ENCODE measurements around the gene MYH6.
"Not testable (repeated sequence)": the region's sequence is repeated elsewhere in the genome, so short reads cannot be mapped to it uniquely, and the experiment has no call there.

MYH6 gene

DNA sequence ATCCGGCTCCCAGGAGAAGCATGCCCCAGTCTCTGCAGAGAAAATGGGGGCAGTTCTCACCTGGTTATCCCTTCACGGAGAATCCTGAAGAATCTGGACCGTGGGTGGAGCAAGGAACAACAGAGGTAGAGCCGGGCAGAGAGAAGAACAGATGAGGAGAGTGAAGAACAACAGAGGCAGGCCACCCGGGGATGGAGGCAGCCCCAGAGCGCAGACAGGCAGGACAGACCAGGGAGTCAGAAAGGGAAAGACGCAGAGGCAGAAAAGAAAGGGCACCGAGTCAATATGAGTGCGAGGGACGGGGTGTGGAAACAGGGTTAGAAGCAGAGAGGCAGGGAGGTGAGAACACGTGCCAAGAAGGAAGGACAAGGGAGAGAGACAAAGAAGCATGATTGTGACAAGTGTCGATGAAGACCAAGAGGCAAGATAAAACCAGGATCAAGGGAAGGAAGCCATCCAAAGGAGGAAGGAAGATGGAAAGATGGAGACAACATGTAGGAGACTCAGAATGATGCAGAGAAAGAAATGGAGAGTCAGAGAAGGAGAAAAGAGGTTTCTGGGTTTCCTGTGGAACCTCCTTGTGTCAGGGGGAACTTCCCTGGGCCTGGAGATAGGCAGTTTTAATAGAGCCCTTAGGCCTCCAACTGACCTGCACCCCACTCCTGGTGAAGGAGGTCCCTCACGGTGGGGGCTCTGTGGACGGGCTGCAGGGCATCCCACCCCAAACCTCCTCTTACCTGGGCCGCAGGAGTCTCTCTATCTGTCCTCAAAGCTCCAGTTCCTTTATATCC is at the start of gene MYH6:
TSS of gene MYH6 (minus strand) at position 758 of the 791 bp plus-strand sequence. CDS start 1,050 bp downstream, outside the sequence.
- no peak for DNase-seq (ENCODE audit: low read depth in 3 of 3)

DNA sequence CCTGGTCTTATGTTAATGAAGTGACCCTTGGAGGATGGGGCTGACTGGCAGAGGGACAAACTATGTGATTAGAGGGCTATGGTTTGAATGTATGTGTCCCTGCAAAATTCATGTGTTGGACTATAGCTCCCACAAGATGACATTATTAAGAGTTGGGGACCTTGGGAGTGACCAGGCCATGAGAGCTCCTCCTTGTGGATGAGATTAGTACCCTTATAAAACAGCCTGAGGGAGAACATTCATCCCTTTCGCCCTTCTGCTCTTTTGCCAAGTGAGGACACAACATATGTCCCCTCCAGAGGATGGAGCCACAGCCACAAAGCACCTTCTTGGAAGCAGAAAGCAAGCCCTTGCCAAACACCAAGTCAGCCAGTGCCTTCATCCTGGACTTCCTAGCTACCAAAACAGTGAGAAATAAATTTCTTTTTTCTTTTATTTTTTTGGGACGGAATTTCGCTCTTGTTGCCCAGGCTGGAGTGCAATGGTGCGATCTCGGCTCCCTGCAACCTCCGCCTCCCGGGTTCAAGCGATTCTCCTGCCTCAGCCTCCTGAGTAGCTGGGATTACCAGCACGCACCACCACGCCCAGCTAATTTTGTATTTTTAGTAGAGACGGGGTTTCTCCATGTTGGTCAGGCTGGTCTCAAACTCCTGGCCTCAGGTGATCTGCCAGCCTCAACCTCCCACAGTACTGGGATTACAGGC is 49.0 kb upstream of the MYH6 start:
- not testable (repeated sequence) for DNase-seq (ENCODE audit: low read depth in 3 of 3)

DNA sequence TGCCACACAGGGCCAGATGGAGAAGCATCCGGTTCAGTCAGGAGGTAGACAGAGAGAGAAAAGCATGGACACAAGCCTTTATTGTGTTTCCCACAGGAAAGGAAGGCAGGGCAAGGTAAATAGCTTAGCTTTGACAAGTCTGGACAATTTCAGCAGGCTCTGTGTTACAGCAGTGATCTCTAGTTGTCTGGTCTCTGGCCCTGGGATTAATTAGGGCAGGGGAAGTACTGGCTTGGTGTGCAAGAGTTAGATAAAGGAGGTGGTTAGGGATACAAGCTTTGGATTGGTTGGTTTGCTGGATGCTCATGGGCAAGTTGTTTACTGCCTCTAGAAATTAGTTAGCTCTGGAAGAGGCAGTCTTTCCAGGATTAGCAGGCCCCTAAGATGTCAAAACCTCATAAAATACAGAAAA is 46.4 kb upstream of the MYH6 start:
- DNase-seq (ENCODE audit: low read depth in 3 of 3): no peak

DNA sequence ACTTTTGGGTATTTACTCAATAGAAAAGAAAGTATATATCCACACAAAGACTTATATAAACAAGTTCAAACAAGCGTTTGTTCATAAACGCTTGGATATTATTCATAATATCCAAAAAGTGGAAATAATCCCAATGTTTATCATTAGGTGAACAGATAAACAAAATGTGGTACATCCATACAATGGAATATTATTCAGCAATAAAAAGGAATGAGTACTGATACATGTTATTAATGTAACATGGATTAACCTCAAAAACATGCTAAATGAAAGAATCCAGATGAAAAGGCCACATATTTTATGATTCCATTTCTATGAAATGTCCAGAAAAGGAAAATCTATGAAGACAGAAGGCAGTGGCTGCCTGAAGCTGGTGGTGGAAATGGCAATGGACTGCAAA is 44.2 kb upstream of the MYH6 start:
- DNase-seq (ENCODE audit: low read depth in 3 of 3): no peak

DNA sequence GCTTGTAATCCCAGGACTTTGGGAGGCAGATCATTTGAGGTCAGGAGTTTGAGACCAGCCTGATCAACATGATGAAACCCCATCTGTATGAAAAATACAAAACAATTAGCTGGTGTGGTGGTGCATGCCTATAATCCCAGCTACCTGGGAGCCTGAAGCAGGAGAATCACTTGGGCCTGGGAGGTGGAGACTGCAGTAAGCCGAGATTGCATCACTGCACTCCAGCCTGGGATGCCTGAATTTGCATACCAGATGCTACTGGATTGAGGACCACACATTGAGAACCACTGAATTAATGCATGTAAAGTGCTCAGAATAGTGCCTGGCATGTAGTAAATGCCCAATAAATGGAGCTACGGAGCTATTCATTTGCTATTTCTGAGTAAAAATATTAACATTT is 42.3 kb upstream of the MYH6 start:
- no peak for DNase-seq (ENCODE audit: low read depth in 3 of 3)

DNA sequence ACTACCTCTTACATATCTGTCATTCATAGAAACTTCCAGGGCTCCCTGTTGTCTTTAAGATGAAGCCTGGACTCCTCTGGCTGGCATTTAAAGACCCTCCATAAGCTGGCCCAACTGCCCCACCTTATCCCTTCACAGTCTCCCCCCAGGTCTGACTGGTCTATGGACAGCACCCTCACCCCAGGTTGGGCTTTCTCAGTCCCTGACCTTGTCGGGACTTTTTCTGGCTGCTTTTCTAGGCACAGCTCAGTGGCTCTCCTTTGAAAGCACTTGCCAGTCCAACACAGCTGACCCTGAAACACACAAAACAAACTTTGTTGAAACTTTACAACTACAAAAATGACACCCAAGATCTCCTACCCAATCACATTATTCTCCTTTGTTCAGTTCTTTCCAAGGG is 41.2 kb upstream of the MYH6 start:
- no peak for DNase-seq (ENCODE audit: low read depth in 3 of 3)

DNA sequence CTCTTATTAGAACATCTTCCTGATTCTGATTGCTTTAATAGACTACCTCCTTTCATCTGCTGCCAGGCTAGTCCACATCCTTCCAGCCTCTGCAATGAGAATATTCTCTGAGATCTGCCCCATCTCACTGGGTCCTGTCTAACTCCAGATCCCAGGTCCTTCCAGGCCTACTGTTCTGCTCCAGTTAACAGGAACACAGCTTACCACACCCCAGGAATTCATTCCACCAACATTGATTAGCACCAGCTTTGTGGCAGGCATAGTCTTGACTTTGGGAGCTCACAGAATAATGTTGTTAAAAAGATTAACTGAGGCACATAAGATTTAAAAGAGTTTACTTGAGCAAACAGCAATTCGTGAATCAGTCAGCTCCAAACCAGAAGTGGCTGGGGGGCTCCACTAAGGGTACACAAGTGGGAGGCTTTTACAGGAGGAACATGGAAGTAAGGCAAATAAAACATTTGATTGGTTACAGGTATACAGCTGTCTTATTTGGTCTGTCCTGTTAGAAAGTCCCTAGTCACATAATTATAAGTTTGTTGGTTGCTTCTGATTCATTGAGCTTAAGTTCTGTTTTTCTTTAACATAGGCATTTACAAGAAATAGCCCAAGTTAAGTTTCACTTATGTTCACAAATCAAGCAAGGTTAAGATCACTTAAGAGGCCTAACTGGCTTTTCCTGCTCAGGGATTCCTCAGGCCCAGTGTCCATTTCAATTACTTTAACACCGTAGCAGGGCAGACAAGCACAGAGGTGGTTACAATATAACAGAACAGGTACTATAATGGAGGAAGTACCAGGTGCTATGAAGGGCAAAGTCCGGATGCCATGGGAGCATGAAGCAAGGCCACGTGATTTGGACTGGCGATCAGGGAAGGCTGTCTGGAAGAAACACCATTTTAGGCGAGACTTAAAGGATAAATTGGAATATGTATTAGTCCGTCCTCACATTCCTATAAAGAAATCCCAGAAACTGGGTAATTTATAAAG is 39.6 kb upstream of the MYH6 start:
- no peak for DNase-seq (ENCODE audit: low read depth in 3 of 3)

DNA sequence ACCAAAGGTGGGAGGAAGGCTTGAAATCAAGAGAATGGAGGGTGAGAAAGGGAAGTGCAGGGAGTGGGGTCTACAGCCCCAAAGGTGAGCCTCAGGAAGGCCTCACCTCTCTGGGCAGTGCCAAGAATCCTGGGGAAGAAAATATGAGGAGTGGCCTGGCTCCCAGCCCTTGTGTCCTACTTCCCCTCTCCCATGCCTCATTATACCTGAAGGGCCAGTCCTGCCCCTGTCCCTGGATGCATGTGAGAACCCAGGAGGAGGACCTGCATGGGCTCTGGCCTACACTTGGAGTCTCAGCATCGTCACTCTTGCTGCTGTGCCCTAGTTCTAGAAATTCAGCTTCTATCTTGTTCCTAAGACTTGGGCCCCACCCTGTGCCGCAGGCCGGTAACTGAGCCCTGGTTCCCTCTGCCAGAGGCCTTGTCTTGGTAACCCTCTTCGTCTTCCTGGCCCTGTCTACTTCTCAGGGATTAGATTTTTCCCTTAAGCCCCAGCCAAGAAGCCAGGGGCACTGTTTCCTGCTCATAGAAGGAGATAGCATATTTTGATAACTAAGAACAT is 38.3 kb upstream of the MYH6 start:
- no peak for DNase-seq (ENCODE audit: low read depth in 3 of 3)

DNA sequence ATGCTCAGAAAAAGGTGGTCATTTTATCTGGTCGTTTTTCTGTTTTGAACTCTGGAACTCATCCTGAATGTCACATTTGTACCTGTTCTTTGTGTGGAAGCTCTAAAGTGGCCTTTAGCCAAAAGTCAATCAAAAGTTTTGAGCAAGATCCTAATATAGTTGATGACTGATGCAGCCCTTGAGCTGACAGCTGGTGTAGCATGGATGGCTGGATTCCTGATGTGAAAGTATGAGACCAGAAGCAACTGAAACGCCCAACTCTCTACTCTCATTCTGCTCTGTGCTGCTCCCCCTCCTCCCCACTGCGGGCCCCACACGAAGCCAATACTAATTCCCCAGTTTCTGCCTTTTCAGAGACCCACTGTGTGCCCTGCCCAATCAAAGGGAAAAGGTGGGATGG is 37.7 kb upstream of the MYH6 start:
- no peak for DNase-seq (ENCODE audit: low read depth in 3 of 3)

DNA sequence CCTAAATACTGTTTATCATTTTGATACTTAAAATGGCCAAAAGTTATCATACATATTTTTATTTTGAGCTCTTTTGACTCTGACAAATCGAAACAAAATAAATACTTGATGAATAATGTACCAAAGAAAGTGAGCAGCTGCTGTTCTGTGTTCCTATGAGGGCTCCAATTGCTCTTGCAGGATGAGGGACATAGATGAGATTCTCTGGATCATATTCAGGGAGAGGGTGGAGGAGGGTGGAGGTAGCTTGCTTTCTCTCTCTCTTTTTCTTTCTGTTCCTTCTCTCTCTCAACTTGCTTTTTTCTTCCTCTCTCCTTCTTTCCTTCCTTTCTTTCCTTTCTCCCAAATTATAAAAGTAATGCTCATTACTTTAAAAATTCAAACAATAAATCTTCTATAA is 36.2 kb upstream of the MYH6 start:
- DNase-seq (ENCODE audit: low read depth in 3 of 3): no peak

DNA sequence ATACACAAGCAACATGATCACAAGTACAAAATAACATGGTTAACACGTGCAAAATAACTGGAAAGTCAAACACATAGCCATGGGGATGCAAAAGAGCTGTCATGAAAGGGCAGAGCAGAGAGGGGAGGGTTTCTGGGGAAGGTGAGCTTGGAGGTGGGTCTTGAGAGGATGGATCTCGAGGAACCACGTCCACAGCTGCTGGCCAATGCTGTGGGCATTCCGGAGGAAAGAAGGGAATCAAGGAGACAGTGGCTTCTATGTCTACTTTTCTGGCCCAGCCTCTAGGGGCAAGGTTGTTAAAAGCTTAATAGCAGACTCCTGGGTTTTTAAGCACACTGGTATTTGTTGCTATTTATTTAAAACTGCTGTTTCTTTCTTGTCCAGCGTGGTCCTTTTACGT is 35.8 kb upstream of the MYH6 start:
- DNase-seq (ENCODE audit: low read depth in 3 of 3): no peak

DNA sequence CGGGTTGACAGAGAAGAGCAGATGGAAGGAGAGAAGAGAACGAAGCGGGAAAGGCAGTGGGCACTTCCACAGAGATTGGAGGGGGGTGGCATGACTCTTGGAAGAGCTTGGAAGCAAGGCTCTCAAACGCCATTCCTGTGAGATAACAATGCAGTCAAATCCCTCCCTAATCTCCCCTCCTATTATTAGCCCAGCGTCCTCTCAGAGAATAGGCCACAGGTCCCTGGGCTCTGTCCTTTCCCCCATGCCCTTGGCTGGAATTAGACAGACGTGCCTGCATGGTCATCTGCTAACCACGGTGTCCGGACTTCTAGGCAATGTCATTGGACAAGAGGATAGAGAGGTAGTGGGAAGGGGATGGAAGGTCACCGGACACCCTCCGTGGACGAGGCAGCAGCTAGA is 35.3 kb upstream of the MYH6 start:
- DNase-seq (ENCODE audit: low read depth in 3 of 3): no peak

DNA sequence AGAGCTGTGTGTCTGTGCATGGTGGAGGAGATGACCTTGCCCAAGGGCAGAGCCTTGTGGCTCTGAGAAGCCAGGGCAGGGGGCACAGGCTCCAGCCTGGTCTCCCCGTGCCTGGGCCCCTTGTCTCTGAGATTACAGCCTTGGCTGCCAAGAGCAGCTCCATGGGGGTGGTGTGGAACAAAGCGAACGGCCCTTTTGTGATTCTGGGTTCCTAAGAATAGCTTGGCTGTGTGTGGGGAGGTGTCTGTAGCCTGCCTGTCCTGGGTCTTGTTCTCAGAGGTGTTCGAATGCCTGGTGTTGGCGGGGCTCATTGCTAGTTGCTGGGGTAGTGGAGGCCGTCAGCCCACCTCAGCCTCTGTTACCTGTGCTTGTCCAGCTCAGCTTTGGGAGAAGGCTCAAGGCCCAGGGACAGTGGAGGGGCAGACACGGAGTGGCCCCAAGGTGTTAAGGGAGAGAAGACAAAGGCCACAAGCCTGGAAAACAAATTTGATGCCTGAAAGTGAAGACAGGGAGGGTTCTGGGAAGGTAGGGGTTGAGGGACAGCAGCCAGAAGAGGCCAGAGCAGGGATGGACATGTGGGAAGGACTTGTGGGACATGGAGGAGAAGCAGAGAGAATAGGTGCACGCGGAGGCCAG is 34.8 kb upstream of the MYH6 start:
- no peak for DNase-seq (ENCODE audit: low read depth in 3 of 3)

DNA sequence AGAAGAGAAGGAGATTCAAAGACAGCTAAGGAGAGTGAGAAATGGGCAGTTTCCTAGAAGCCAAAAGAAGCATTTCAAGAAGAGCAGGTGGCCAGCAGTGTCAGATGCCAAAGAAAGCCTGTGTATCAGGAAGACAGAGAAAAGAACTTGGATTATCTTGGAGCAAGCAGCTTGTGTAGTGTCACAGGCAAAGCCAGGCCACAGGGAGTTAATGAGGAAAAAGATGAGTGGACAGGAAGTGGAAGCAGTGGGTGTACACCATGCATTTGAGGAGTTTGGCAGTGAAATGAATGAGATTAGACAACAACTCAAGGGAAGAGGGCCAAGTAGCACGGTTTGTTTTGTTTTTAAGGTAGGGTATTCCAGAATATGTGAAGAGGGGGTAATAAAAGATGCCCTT is 33.0 kb upstream of the MYH6 start:
- DNase-seq (ENCODE audit: low read depth in 3 of 3): no peak

DNA sequence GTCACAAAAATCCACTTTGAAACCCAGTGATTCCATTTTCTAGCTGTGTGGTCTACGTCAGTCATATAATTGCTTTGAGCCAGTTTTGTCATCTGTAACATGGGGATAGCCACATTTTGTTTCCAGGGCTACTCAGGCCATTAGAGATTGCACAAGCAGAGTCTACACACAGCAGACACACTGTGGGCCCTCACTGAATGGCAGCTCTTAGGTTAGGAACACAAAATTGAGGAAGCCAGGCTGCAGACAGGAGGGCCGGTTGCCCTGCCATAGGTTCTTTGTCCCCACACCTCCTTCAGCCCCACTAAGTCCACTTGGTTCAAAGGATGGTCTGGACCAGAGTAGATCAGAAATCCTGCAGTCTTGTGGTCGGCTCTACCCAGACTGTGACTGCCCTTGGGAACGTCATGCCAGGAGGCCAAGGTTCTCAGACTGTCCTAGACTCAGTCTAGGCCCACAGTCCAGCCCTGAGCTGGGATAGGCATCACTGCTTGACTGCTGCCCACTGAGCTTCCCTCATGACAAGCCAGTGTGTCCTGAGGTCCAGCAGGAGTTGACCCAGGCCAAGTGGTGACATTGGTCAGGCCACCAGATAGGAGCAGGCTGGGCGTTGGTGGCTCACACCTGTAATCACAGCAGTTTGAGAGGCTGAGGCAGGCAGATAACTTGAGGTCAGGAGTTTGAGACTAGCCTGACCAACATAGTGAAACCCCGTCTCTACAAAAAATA is 31.2 kb upstream of the MYH6 start:
- no peak for DNase-seq (ENCODE audit: low read depth in 3 of 3)

DNA sequence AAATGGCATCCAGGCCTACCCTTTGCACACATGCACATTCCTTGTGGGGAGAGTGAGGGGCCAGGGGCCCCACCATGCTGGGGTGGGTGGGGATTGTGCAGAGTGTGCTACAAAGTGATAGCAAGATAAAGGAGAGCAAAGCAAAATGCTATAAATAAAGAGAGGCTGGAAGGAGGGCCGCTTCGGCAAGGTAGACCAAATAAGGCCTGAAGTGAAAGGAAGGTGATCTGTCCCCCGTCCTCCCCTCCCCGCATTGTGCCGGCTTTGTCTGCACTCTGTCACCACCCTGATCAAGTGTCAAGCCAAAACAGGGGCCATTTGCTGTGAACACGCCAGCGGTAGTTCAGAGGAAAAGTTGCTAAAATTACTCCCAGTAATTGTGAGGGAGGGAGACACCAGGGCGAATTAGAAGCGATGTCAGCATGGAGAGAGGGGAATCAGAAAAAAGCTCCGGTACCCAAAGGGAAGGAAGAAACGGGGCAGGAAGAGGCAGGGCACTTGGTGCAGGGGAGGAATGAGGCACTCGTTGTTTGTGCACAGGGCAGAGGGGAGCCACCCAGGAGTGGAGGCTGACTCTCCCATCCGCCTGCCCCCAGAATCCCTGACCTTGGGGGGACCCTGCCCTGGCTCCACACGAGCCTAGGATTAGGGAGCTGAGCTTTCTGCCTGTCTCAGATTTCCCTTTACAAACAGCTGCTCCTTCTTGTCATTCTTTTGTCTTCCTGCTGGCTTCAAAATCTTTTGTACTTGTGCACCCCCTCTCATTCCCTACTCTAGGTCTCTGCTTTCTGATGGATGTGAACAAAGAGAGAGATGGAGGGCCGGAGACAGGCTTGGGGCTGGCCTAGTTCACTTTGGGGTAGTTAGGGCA is 30.3 kb upstream of the MYH6 start:
- DNase-seq (ENCODE audit: low read depth in 3 of 3): no peak

DNA sequence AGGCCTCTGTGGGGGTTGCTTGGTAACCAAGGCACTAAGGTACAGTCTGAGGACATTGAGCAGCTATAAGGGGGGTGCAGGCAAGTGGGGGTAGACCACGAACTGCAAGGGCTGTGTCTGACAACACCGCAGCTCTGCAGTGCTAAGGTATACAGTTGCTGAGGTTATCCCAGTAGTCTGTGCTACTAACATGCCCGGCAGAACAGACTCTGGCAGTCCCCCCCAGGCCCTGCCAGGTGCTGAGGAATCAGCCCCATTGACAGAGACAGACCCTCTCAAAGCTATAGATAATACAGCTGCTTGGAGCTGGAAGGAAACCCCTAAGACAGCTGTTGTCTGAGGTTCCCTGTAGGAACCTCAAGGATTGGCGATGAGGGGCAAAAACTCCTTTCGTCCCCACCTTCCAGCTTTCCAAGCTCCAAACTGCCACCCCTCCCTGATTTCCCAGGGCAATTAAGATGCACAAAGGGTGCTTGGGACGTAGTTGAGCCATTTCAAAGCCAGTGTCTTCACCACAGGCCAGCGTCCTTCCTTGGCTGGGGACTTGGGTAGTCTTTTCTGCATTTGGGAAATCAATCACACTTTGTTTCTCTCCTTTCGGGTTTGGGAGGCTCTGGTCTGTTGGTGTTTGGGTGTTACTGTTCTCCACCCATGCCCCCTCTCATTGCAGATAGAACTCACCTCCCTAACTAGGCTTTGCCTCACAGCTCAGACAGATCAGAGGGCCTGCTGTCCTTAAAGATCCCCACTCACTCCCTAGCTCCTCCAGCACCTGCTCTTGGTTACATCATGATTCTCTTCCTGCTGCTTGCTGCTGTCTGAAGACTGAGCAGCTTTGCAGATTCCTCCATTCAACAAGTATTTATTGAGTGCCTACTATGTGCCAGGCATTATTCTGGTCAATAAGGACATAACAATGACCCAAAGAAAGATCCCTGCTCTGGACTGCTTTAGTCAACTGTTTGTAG is 29.3 kb upstream of the MYH6 start:
- DNase-seq (ENCODE audit: low read depth in 3 of 3): no peak

DNA sequence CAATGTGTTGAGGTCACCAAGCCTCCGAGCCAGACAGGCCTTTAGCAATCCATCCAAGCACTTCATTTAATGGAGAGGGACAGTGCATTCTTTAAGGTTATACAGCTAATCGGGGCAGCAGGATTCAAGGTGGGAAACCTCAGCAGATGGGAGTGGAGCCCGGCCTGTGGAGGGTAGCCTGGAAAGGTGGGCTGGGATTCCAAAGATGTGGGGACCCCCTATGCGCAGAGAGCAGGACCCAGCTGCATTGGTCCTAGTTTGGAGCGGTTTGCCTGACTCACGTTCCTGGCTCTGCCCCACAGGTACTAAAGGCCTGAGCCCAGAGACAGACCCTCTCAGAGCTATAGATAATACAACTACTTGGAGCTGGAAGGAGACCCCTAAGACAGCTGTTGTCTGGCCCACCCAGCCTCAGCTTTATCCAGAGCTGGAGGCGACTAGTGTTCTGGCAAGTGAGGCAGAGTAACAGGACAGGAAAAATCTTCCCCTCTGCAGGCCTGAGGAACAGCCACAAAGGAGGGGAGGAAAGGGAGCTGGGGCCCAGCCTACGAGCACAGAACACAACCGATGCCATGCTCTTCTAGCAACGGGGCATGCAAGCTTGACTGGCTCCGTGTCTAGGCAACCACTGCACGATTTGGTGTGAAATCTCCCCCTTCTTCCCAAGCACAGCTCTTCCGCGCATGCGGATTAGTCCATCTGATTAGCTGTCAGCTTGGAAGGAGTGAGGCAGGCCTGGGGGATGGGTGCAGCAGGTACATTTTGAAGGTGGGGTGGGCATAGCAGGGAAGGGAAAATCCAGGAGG is 28.5 kb upstream of the MYH6 start:
- DNase-seq (ENCODE audit: low read depth in 3 of 3): no peak

All from stimulated activated CD4-positive, alpha-beta T cell treated with anti-CD3 and anti-CD28 coated beads, TNF-alpha, amount 100 ng/mL, for 4 hours (primary cell).